NCI-H524 treated with DMSO at 0.1 percent for 48 hours (cell line): ENCODE data around the gene LARGE1.
"Not testable (repeated sequence)": the region's sequence is repeated elsewhere in the genome, so short reads cannot be mapped to it uniquely, and the experiment has no call there.

Experiments
- DNase-seq: peaks from one replicate; lab custom pipeline; 2025; lab: John Stamatoyannopoulos, UW

LARGE1 gene

GRCh38 chr22:33418484-33418883 lies 501.8 kb downstream of the LARGE1 start:
- DNase-seq, result no peak

- DNase-seq, result no peak
These were observed 504.9 kb downstream of the LARGE1 start for GRCh38 chr22:33415401-33415800.

GRCh38 chr22:33409079-33409478 lies 511.2 kb downstream of the LARGE1 start:
- DNase-seq, result no peak

DNA sequence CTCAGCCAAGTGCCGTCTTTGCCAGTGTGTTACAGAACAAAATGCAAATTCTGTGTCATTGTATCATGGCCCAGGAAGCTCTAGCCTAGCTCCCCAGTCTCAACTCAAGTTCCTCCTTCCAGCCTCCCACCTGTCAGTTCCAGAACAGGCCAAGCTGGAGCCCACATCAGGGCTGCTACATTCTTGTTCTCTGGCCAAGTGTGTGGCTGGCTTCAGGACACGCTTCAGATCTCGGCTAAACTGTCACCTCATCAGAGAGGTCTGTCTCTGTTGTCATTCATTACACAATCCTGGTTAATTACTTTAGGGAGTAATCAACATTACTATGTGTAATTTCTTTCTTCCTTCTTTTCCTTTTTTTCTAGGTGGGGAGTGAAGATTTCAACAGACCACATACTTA lies 515.1 kb downstream of the LARGE1 start:
- DNase-seq, result no peak

DNA sequence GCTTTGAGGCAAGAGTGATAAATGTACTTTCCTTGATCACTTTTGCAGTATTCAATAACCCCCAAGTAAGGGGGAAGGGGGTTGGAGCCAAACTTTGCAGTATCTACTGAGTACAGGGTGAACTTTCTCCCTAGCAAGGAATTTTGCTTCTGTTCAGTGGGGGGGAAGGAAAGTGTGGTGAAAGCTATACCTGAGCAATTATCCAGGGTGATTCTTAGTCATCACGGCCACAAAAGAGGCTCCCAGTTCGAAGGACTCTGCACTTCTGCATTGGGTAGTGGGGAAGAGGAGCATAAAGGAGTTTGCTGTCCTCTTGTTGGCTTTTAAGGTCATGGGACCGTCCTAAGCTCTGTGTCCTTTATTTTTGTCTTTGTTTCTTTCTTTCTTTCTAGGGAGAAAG lies 515.6 kb downstream of the LARGE1 start:
- DNase-seq, result no peak

GRCh38 chr22:33402325-33402724 lies 518.0 kb downstream of the LARGE1 start:
- DNase-seq, result no peak

GRCh38 chr22:33401291-33401690 lies 519.0 kb downstream of the LARGE1 start:
- DNase-seq, result no peak

- DNase-seq, result no peak
These were observed 519.4 kb downstream of the LARGE1 start for GRCh38 chr22:33400891-33401290.

DNA sequence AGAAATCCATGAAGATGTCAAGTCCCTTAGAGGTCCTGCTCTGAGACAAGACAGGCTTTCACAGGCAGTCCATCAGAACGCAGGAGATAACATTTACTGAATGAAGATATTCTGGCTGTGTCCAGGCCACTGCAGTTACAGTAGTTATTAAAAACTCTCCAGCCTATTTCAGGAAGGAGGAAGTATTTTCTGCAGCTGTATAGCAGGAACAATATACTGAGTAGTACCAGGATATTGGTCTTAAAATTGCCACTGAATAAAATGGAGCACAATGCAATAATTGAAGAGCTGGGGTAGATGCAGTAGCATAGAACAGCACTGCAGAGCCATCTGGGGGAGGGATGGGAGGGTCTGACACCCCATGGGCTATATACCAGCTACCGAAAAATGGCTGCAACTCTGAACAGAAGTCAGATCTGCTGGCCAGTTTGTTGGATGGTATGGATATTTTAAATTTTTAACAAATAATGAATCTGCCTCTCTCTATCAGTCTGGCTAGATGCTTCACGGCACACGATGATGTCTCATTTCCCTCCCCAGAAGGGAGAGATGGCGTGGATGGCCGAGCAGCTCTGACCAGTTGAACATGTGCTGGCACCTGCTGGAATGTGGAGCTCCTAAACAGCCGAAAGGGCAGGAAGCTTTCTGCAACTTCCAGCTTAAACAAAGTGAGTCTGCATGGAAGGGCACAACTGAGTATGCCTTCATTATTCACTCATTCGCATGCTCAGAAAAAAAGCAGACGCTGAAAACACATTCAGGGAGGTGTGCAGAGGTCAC lies 520.0 kb downstream of the LARGE1 start:
- no peak for DNase-seq

- no peak for DNase-seq
These were observed 522.8 kb downstream of the LARGE1 start for GRCh38 chr22:33397381-33397907.

DNA sequence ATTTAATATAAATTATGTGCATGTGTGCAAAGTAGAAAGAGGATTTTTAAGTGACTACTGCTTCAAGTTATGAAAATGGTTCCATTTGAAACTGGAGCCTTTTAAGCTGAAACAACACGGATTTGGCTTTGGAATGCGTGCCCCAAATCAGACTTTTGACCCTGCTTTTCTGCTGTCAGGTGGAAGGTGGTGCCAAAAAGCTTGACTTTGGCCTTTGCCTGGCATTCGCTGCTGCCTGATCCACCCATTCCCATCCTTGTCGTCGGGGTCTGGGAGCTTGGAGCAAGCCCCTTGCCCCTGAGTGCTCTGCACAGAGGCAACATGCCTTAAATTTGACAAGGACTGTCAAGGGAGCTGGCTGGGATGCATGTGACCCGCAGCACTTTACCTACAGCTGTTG lies 526.8 kb downstream of the LARGE1 start:
- DNase-seq, result no peak

GRCh38 chr22:33391298-33391697 lies 529.0 kb downstream of the LARGE1 start:
- no peak for DNase-seq

- DNase-seq, result no peak
These were observed 530.3 kb downstream of the LARGE1 start for GRCh38 chr22:33389936-33390335.

DNA sequence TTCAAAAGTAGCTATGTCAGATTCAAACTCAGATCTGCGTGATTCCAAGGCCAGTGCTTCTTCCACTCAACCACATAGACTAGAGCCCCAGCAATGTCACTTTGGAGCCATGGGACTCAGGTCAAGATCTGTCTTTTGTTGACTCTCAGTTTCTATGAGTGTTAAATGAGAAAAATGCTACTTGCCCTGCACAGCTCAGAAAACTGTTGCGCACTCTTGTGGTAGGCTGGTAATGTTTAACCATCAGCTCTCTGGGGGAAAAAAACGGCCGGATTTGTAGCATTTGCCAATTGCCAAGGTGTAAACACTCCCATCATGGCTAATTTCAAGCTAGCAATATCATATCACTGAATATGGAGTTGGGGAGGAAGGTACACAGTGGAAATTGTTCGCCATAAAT lies 534.0 kb downstream of the LARGE1 start:
- no peak for DNase-seq

- no peak for DNase-seq
These were observed 534.7 kb downstream of the LARGE1 start for GRCh38 chr22:33385611-33386010.

- DNase-seq, result no peak
These were observed 537.8 kb downstream of the LARGE1 start for GRCh38 chr22:33382436-33382835.

DNA sequence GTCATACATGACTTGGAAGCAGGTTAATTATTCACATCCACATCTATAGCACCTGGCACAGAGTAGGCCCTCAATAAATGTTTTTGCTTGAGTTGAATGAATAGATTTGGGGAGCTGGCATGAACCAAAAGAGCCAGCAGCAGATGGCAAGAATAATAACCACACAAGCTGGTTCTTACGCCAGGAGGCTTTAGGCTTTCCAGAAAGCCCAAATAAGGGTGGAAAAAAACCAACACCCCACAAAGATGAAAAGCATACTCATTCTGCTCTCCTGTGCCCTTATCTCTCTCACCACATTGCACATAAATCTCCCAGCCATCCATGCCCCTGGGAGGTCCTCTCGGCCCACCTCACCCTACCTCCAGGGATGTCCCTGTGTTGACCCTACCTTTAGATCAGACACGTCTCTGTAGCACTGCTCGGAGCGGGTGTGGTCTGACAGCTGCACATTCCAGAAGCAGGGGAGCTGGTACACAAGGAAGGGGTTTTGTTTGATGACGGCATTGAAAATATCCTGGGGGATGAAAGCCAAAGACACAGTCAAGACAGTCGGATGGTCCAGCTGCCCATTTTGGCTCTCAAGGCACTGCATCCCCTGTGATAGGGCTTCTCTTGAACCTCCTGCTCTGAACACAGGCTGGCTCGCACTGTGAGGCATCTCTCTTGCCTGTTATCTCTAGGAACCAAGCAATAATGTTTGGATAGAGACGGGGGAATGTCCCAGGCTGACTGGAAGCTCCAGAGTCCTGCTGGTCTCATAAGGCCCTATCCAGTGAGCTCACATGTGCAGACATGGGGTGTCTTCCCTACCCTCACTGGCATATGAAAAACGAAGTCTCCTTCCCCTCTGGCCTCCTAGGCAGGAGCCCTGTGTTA lies 538.5 kb downstream of the LARGE1 start:
- DNase-seq, result no peak

GRCh38 chr22:33380789-33381530 lies 539.3 kb downstream of the LARGE1 start:
- no peak for DNase-seq

DNA sequence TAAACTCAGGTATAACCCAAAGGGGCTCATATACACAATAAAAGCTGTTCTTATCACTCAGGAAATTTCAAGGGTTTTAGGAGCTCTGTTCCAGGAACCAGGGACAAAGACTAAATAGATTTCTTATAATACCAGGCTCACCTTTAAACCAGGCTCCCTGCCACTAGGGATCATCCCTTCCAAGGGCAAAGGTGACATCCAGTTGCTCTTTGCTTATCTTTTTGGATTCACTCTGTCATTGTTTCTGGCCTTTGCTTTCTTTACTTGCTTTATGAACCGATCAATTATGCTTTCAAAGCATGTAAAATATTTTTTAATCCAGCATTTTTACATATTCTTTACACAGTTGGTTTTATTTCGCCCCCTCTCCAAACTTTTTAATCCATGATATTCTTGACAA lies 540.4 kb downstream of the LARGE1 start:
- no peak for DNase-seq

DNA sequence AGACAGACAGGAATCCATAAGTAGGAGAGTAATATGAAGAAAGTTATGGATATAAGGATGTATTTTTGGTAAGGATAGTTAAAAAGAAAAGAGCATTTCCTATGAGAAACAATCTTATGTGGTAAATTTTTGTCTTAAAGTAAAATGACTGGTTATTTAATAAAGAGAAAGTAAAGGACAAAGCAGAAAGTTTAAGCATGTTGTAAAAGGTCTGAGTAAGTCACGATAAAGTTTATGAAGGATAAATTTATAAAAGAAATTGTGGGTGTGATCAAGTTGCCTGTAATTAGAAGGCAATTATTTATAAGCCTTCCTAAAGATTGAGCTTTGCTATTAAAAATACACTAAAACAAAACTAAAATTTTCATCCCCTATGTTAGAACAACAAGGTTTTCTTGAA lies 547.4 kb downstream of the LARGE1 start:
- DNase-seq, result no peak

GRCh38 chr22:33363256-33363655 lies 557.0 kb downstream of the LARGE1 start:
- not testable (repeated sequence) for DNase-seq

GRCh38 chr22:33362702-33363101 lies 557.6 kb downstream of the LARGE1 start:
- DNase-seq, result no peak
